Measurements from ENCODE around the gene SPHK1.
"Not testable (repeated sequence)": the region's sequence is repeated elsewhere in the genome, so short reads cannot be mapped to it uniquely, and the experiment has no call there.

DNA sequence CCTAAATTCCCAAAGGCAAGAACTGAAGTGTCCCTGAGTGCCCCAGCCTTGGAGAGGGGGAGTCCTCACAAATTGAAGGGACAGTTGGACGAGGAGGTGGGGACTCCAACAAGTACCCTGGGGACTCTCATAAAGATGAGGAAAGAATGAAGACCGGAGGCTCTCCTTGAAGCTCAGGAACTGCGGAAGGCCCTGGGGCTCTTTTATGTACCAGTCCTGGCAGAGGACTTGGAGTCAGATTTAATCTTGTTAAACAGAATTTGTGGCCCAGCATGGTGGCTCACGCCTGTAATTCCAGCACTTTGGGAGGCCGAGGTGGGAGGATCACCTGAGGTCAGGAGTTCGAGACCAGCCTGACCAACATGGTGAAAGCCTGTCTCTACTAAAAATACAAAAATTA is 24.6 kb upstream of the SPHK1 start:
- TF ChIP-seq, protein P1, sequence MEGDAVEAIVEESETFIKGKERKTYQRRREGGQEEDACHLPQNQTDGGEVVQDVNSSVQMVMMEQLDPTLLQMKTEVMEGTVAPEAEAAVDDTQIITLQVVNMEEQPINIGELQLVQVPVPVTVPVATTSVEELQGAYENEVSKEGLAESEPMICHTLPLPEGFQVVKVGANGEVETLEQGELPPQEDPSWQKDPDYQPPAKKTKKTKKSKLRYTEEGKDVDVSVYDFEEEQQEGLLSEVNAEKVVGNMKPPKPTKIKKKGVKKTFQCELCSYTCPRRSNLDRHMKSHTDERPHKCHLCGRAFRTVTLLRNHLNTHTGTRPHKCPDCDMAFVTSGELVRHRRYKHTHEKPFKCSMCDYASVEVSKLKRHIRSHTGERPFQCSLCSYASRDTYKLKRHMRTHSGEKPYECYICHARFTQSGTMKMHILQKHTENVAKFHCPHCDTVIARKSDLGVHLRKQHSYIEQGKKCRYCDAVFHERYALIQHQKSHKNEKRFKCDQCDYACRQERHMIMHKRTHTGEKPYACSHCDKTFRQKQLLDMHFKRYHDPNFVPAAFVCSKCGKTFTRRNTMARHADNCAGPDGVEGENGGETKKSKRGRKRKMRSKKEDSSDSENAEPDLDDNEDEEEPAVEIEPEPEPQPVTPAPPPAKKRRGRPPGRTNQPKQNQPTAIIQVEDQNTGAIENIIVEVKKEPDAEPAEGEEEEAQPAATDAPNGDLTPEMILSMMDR (IDR thresholded peaks at IDR 0.05) = not testable (repeated sequence)
- TF ChIP-seq POLR2A (IDR thresholded peaks at IDR 0.05) = not testable (repeated sequence)
